GM12872 (cell line): ENCODE results near the gene ADCK1.

Experiments used
- TF ChIP-seq, protein P1 (sequence below): IDR thresholded peaks from 3 replicates; pipeline ENCODE4 v1.5.1; 2011; ENCODE audit warnings: low read depth, mild to moderate bottlenecking, low read length, moderate library complexity; ENCODE audit not compliant: insufficient read depth

The ADCK1 gene

DNA sequence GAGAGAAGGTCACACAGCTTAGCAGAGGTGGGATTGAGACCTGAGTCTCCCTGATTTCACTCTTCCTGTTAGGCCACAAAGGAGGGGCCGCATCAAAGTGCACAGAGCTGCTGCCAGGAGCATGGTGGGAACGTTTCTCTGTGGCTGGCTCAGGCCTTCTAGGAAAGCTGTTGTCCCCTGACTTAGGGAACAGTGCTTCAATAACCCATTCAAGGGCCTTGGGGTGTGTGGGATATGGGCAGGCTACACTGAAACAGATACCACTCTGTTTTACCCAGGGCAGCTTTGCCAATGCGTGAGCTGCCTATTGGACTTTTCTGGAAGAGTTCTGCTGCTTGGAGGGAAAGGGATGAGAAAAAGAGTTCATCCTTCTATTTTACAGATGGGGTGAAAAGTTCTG is 110.0 kb downstream of the ADCK1 start:
- TF ChIP-seq, protein P1, sequence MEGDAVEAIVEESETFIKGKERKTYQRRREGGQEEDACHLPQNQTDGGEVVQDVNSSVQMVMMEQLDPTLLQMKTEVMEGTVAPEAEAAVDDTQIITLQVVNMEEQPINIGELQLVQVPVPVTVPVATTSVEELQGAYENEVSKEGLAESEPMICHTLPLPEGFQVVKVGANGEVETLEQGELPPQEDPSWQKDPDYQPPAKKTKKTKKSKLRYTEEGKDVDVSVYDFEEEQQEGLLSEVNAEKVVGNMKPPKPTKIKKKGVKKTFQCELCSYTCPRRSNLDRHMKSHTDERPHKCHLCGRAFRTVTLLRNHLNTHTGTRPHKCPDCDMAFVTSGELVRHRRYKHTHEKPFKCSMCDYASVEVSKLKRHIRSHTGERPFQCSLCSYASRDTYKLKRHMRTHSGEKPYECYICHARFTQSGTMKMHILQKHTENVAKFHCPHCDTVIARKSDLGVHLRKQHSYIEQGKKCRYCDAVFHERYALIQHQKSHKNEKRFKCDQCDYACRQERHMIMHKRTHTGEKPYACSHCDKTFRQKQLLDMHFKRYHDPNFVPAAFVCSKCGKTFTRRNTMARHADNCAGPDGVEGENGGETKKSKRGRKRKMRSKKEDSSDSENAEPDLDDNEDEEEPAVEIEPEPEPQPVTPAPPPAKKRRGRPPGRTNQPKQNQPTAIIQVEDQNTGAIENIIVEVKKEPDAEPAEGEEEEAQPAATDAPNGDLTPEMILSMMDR: no peak

DNA sequence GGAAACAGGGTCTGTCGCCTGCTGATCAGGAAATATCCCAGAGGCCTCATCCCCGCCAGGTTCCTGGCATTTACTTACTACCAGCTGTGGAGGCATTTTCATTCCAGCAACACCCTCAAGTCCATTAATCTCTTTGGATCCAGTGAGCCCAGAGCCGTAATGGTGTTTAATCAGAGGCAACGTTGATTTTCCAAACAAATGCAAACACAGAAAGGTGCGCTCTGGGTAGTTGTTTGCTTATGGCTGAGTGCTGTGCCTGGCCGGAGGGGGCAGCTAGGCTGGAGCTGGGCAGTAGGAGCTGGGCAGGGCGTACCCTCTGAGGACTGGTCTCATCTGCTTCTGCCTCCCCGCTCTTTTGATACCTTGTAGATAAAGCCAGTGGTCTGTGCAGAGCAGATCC is 110.6 kb downstream of the ADCK1 start:
- TF ChIP-seq, protein P1: no peak

DNA sequence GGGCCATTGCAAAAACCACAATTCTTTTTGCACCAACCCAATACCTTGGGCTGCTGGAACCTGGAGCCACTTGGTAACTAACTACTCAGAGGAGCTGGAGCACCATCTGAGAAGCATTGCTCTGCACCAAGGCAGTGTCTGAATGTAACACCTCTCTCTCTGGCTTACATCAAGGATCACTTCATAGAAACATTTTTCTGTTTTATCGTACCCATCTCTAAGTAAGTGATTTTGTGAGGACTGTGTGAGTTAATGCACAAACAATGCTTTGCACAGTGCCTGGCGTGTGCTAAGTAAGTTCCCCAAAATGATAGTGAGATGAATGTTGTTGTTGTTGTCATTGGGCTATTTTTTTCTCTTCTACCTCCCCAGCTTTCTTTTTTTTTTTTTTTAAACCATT is 111.4 kb downstream of the ADCK1 start:
- TF ChIP-seq, protein P1: no peak

DNA sequence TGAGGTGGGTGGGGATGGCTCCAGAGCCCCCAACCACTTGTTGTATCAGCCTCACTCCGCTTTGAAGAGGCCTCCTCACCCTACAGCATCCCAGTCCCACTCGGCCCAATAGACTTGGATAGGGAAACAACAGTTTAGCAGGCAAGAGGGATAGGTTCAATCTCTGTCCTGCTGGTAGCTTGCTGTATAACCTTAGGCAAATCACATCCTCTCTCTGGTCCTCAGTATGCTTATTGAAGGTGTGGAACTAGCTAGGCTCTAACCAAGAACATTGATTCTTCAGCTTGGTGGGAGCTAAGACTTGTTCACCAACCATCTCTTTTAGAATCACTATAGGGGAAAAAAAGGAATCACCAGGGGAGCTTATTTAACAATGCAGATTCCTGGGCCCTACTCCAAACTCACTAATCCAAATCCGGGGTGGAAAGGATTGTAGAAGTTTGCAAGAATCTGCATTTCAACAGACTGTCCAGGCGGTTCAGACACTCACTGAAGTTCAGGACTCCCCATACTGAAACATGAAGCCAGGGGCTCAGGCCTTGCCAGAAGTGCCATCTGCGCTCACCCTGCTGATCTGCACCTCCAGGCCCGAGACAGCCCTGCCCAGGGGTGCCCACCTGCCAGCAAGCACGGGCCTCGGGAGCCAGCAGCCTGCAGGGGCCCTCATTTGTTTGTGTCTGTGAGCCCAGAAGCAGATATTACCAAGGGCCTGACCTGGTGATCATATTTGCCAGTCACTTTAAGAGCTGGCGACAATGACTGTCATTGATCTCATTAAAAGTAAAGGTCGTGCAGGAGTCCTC is 113.0 kb downstream of the ADCK1 start:
- TF ChIP-seq, protein P1: no peak

DNA sequence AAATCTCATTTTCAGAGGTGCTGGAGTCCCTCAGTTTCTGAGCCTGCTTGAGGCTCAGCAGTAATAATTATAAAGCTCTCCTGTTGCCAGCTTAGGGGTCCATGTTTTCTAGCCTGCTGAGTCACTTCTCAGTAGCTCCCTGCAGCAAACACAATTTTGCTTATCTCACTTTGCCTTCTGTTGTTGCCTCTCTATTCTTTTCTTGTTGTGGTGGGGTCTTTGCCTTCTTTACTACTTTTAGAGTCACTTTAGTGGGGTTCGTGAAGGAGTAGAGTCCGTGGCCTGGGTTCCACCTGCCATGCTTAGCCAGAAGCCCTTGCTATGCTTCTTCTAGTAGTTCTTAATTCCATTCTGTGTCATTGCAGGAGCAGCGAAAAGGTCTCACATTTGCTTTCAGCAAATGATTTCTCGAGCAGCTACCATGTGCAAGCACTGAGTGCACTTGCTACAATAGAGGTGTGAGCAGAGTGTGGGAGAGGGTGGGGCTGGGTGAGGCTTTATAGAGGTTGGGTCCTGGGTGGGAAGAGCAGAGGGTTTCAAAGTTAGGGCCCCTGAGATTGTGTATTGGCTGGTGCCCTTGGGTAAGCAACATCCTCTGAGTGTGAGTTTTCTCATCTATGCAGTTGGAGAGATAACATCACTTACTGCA is 114.3 kb downstream of the ADCK1 start:
- TF ChIP-seq, protein P1: no peak

DNA sequence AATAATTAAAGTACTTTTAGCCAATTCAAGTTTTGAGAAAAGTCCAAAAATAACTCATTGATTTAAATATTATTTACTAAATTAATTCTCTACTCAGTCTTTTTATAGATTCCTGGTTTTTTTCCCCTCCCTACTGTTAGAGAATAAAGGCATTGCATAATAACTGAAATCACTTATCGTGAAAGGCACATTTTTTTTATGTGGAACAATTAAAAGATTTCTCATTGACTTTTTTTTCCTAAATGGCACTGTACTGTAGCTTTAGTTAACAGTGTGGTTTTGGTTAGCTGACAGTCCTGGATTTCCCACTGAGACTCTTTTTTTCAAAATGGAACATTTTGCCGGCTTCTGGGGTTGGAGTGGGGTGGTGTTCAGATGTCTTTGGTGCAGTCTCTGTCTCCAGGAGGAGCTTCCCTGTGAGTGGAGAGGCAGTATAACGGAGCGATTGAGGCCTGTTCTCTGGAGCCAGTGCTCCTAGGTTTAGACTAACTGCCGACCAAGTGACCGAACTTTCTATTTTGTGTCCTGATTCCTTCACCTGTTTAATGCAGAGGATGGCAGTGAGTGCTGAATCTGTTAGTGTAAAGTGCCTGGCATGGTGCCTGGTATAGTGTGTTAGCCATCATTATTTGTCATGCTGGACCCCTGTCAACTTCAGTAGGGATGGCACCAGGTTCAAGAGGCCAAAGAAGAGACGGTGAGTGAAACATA is 117.7 kb downstream of the ADCK1 start:
- TF ChIP-seq, protein P1: no peak

DNA sequence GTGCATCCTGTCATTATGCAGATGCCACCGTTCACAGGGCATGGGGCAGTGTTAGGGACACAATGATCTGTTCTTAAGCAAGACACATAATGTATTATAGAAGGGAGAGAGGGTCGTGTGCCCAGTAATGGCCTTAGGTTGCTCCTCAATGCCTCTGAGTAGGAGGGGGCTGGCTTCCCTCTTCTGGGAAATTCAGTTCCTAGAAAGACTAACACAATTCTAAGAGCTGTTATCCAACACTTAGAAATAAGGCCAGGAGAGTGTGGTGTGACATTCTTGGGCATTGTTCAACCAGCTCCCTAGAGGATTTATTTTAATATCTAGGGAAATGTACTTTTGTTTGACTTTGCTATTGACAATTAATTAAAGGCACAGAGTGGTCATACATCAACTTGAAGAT is 118.5 kb downstream of the ADCK1 start:
- TF ChIP-seq, protein P1: no peak
